Mucosa of stomach (tissue), 1 donor: Measurements from ENCODE around the gene ARV1.
"Not testable (repeated sequence)": the region's sequence is repeated elsewhere in the genome, so short reads cannot be mapped to it uniquely, and the experiment has no call there.

Experiments used
- H3K27me3 ChIP-seq: one replicate; pipeline ENCODE4 v1.7.0; 2013; ENCODE audit warnings: mild to moderate bottlenecking, low read length; ENCODE audit not compliant: control insufficient read depth, insufficient read depth
- H3K36me3 ChIP-seq: one replicate; pipeline ENCODE4 v1.7.0; 2013; ENCODE audit warnings: low read length; ENCODE audit not compliant: control insufficient read depth, insufficient read depth
- H3K4me1 ChIP-seq: one replicate; pipeline ENCODE4 v1.7.0; 2013; ENCODE audit warnings: mild to moderate bottlenecking, low read length; ENCODE audit not compliant: control insufficient read depth, insufficient read depth
- H3K4me3 ChIP-seq: one replicate; pipeline ENCODE4 v1.7.0; 2013; ENCODE audit warnings: low read length
- H3K9ac ChIP-seq: one replicate; pipeline ENCODE4 v1.7.0; 2013; ENCODE audit warnings: mild to moderate bottlenecking, low read length, moderate library complexity
- H3K9me3 ChIP-seq: one replicate; pipeline ENCODE4 v1.7.0; 2013; ENCODE audit warnings: mild to moderate bottlenecking, low read length, moderate library complexity; ENCODE audit not compliant: control insufficient read depth
- donor health status: Pancreatic carcinoma.

The ARV1 gene

DNA sequence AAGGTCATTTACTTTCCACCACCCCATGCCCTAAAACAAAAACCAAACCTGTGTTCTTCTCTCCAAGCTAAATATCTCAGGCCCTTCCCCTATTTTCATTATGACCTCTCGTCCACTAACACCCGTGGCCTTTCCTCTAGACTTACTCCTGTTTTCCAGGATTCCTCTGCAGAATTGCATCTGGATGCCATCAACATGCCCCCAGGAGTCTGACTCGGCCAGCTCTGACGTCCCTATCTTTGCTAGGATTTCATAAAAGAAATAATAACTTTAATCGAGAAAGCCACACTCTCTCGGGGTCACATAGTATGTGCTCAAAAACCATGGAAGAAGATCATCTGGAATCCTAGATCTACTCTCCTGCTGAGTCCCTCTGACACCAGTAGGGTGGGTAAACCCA lies 47.7 kb downstream of the ARV1 start:
- Histone ChIP-seq H3K4me3 (no peak overlapping the region), H3K27me3 (no peaks in the 10 kb centered on the region), H3K4me1 (no peaks in the 10 kb centered on the region), H3K9me3 (no peaks in the 10 kb centered on the region), H3K9ac (no peak overlapping the region), H3K36me3 (no peaks in the 10 kb centered on the region)

DNA sequence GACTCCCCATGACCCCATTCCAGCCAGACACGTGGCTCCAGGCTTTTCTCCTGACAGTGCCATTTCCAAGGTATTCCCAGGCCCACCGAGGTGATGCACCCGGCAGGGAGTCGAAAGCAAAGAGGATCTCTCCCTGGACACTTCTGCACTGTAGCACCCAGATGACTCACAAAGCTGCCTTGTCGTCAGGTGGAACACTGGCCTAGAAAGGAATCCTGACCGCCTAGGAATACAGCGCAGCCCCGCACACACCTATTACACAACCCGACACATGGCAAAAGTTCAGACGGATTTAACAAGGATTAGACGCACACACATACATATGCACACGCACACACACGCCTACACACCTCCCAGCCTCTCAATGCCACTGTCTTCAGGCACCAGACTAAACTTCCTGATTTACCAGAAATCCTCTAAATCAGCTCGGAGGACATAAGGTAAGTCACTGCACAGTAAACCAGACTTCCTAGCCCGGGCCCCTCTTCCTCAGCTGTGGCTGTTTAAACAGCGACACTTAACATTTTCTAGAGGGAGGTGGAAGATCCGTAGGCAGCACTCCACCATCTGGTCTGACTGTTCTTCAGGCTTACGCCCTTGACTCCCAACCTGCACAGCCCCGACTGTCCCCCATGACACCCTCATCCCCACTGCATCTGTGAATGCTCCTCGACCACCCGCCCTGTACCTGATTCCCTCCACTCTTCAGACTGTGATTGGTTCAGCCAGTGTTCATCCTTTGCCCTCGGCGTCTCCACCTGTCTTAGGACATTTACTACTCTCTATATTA lies 48.4 kb downstream of the ARV1 start:
- H3K4me3 ChIP-seq: no peak overlapping the region
- no peak overlapping the region for H3K9ac ChIP-seq
- no peaks in the 10 kb centered on the region for H3K27me3 ChIP-seq
- no peaks in the 10 kb centered on the region for H3K9me3 ChIP-seq
- no peaks in the 10 kb centered on the region for H3K36me3 ChIP-seq
- H3K4me1 ChIP-seq: no peaks in the 10 kb centered on the region

DNA sequence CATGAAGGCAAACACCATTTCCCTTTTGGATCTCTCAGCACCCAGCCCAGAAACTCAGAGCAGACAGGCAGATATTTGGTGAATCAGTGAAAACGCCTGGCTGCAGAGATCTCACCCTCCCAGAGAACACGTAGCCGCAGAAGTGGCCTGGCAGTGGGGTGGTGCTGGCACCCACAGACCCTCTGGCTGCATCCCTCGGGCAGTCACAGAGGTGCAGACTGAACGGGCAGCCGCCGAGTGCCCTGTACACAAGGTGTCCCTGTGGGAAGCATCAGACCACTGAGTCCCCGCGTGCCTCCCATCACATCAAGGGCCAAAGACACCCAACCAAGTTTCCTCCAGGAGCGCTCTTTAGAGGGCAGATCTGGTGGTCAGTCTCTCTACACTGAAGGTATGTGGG lies 49.1 kb downstream of the ARV1 start:
- Histone ChIP-seq H3K4me3 (no peak overlapping the region), H3K9ac (no peak overlapping the region)

DNA sequence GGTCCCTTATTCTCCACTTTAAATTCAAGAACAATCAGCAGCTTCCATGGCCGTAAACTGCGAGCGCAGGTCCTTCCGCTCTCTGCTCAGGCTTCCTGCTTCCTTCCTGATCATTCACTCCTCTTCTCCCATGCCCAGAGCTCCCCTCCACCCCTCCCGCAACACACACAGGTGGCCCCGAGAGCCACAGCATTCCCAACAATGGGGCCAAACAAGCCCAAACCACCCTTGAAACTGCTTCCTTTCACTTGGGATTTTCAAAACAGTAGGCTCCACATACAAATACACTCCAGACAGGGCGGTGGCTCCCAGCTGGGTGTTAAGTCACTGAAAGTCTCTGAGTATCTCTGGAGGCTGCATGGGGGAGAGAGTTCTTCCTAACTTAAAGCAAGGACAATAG lies 49.8 kb downstream of the ARV1 start:
- Histone ChIP-seq H3K27me3 (no peaks in the 10 kb centered on the region), H3K9me3 (no peaks in the 10 kb centered on the region), H3K9ac (no peak overlapping the region), H3K4me1 (no peaks in the 10 kb centered on the region), H3K4me3 (no peak overlapping the region), H3K36me3 (no peaks in the 10 kb centered on the region)

More for the DNA sequence above, 49.1 kb downstream of the ARV1 start:
- H3K27me3 ChIP-seq: no peaks in the 10 kb centered on the region
- H3K9me3 ChIP-seq: no peaks in the 10 kb centered on the region
- no peaks in the 10 kb centered on the region for H3K4me1 ChIP-seq
- H3K36me3 ChIP-seq: no peaks in the 10 kb centered on the region

DNA sequence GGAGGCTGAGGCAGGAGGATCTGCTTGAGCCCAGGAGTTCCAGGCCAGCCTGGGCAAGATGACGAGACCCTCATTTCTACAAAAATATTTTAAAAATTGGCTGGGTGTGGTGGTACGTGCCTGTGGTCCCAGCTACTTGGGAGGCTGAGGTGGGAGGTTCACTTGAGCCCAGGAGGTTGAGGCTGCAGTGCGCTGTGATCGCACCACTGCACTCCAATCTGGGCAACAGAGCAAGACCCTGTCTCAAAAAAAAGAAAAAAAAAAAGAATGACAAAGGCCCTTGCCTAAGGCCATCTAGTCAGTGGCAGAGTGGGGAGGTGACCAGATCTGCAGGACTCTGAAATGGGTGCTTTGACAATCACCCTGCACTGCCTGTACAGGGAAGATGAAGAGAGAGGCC lies 50.4 kb downstream of the ARV1 start:
- H3K9ac ChIP-seq, H3K36me3 ChIP-seq, H3K9me3 ChIP-seq, H3K4me3 ChIP-seq, H3K4me1 ChIP-seq, H3K27me3 ChIP-seq: not testable (repeated sequence)

DNA sequence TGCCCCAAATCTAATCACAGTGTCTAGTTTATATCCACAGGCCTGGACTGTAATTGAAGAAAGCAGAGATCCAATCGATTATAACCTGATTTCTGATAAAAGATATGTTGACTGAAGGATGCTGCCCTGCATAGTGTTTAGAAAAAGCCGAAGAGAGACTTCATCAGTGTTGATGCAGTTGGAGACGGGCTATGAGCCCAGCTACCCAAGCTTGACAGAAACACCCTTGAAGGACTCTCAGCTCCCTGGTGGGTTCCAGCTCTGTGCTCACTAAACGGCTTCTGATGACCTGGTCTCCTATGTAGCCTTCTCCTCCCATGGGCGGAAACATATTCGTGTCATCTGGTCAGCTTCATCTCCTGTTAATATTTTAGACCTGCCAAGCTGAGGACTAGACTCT lies 50.9 kb downstream of the ARV1 start:
- Histone ChIP-seq H3K9ac (no peak overlapping the region), H3K27me3 (no peaks in the 10 kb centered on the region), H3K9me3 (no peaks in the 10 kb centered on the region), H3K36me3 (no peaks in the 10 kb centered on the region), H3K4me1 (no peaks in the 10 kb centered on the region), H3K4me3 (no peak overlapping the region)

DNA sequence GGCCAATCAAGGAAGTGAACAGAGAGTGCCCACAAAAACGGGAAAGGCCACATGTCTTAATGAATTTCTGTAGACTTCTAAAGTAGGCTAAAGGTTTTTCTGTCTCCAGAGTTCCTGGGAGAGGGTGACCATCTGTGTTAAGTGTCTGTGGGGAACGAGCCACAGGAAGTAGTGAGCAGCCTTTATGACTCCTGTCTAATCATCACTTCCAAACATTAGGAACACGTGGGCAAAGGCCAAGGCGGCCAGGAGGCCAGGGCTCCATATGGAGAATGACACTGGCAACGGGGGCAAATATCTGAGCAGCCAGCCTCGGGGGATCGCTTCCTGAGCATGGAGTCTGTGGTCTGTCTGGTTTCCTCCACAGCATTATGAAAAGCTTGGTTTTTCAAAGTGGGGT lies 54.1 kb downstream of the ARV1 start:
- Histone ChIP-seq H3K9me3 (no peaks in the 10 kb centered on the region), H3K9ac (no peak overlapping the region), H3K27me3 (peaks cover 8% of the 10 kb centered on the region), H3K36me3 (no peaks in the 10 kb centered on the region), H3K4me3 (no peak overlapping the region), H3K4me1 (no peaks in the 10 kb centered on the region)

DNA sequence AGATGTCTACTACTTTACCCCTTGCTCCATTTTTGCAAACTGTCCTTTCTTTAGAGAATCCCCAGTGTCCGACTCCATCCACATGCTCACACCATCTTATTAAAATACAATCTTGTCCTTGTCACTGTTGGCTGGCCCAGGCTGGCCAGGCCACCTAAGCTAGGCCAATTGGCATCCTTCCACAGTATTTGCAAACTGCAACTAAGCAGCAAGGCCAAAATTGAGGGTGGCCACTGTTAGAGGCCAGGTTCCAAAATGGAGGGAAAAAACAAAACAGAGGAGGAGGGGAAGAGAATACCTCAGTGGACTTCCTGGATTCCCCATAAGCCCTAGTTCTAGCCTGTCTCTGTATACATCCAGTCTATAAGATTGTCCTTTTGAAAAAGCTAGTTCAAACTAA lies 56.9 kb downstream of the ARV1 start:
- H3K27me3 ChIP-seq: peaks cover 28% of the 10 kb centered on the region
- H3K9ac ChIP-seq: no peak overlapping the region
- no peak overlapping the region for H3K4me3 ChIP-seq

DNA sequence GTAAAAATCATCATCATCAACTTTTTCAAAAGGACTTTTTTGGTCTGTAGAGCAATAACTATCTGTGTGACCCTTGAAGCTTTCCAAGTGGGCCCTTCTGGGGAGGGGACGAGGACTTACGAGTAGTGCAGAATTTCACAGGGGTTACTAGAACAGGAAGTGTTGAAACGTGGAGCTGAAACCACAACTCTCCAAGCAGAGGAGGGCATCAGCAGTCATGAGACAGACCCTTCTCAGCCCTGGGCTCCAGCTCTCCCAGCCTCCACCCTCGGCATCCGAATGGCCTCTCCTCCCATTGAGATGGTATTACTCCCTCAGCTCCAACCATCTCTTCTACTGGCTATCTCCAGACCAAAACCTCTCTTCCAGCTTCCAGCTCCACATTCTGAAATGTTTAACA lies 57.5 kb downstream of the ARV1 start:
- Histone ChIP-seq H3K4me3 (no peak overlapping the region), H3K9ac (no peak overlapping the region), H3K36me3 (no peaks in the 10 kb centered on the region), H3K27me3 (peaks cover 31% of the 10 kb centered on the region), H3K4me1 (peaks cover 17% of the 10 kb centered on the region), H3K9me3 (no peaks in the 10 kb centered on the region)

More for the DNA sequence above, 56.9 kb downstream of the ARV1 start:
- peaks cover 11% of the 10 kb centered on the region for H3K4me1 ChIP-seq
- no peaks in the 10 kb centered on the region for H3K9me3 ChIP-seq
- H3K36me3 ChIP-seq: no peaks in the 10 kb centered on the region

DNA sequence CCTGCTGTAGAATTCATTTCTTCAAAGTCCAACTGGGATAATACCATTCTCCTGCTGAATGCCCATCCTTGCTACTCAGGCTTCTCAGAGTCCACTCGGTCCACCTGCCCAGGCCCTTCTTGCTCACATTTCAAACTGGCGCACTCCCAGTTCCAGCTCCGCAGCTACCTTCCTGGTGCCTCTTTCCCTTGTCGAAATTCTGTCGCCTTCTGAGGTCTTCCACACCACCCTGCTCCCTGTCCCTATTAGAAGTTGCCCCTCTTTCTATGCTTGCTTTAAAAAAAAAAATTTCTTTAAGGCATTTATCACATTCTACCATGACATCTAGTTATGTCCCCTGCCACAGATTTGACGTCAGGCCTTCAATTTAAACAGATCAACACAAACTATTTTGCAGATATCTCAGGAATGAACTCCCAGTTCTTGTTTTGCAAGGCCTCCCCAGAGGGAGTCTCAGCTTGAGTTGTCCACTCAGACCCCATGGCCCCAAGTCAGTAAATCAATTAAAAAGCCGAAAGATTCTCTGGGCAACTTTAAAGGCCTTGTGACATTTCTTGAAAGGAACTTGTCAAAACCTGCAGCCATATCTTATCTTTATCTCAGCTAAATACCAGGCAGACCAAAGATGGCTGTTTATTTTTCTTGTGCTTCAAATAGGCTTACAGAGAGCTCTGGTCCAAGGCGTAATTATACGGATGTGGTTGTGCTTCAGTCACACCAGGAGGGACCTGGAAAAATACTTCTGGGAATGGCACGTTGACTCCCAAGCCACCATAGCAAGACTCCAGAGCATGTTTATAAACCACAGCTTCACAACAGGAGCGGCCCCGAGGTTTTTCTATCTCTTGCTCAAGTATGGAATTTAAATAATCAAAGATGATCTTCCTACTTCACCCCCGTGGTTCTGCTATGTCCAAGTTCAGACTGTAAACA lies 59.0 kb downstream of the ARV1 start:
- Histone ChIP-seq H3K9me3 (no peaks in the 10 kb centered on the region), H3K4me1 (peaks cover 17% of the 10 kb centered on the region), H3K9ac (no peak overlapping the region), H3K4me3 (no peak overlapping the region), H3K27me3 (peaks cover 31% of the 10 kb centered on the region), H3K36me3 (no peaks in the 10 kb centered on the region)

DNA sequence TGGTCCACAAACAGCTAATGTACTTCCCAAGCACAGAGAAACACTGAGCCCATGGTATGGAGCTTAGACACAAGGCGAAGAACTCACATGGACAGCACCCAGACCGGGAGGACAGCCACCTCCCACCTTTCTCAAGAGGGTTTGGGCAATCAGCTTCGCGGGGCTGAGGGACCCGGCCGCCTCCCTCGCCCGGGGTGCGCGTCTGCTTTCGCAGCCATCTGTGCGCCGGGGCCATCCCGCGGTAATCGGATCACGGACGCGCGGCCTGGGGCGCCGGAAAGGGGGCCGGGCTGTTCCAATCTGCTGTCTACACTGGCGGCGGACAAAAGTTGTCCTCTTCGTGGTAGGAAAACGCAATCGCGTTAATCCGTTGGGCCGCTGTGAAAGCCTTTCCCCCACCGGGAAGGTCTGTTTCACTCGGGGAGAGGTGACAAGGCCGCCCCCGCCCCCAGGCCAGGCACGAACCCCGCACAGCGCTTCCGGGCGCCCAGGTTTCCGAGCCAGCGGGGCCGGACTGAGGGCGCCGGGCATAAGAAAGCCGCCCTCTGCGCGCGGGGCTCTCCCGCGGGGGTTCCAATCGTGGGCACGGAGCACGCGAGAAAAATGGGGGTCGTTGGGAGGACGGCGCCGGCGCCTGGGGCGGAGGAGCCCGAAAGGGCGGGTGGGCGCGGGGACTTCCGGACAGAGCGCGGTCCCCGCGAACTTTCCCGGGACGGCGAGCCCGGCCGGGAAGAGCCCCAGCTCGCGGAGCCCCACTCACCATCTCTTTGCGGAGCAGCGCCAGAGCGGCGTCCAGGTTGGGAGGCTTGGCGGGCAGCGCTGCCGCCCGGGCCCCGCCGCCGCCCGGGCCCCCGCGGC lies 60.5 kb downstream of the ARV1 start:
- Histone ChIP-seq H3K4me1 (peaks cover 17% of the 10 kb centered on the region), H3K9ac (peak overlapping the region; percentile 61), H3K4me3 (peak overlapping the region; percentile 38), H3K9me3 (no peaks in the 10 kb centered on the region), H3K36me3 (no peaks in the 10 kb centered on the region), H3K27me3 (peaks cover 31% of the 10 kb centered on the region)
